ENCODE measurements around the gene RABAC1. TPM values are rescaled to one million over a fixed set of nuclear protein-coding genes. Genes with fewer than 3 reads are reported as not detected.

The RABAC1 gene
- total RNA-seq, 1 donor from 2014 or later: 257 TPM

DNA sequence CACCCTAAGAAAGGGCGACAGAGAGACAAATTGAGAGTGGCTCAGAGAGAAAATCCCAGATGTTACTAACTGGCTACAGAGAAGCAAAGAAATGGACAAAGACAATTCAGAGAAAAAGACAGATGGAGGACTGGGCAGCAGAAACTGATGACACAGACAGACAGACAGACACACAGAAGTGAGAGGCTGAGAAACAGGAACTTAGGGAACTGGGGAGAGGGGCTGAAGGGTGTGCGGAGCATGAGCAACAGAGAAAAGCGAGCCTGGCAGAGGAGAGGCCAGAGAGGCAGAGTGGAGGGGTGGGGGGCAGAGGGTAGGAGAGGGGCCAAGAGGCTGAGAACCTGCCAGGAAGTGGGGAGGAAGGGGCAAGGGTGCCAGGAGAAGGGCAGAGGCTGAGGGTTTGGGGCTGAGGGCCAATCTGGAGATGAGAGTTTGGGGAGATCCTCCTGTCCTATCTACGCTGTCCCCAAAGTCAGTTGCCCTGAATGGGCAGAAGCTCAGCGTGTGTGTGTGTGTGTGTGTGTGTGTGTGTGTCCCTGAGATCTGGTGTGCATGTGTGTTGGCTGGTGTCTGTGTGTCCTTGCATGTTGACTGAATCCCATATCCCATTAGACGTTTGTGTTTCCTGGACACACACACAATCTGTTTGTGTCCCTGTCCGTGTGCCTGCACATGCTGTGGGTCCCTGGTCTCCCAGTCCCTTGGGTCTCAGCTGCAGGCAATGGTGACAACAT is 25.3 kb downstream of the RABAC1 start:
- H3K27me3 Mint-ChIP-seq (ENCODE audit: low read depth, unreplicated experiment): peaks cover 67% of the 10 kb centered on the region
- no peak overlapping the region for H3K4me3 Mint-ChIP-seq (ENCODE audit: unreplicated experiment)
- Histone ChIP-seq H3K27ac (ENCODE audit: low read depth, low read length) (no peak overlapping the region), H3K4me1 (ENCODE audit: insufficient read depth, low read length) (peaks cover 15% of the 10 kb centered on the region), H3K27me3 (ENCODE audit: insufficient read depth, low read length) (peaks cover 73% of the 10 kb centered on the region), H3K36me3 (ENCODE audit: insufficient read depth, low read length) (no peaks in the 10 kb centered on the region), H3K9me3 (ENCODE audit: insufficient read depth, low read depth, low read length) (peaks cover 2% of the 10 kb centered on the region), H3K4me3 (ENCODE audit: insufficient read depth, low read depth, low read length) (no peak overlapping the region), H2AFZ (ENCODE audit: low read depth, low read length) (no peak overlapping the region), H3K4me2 (ENCODE audit: low read length) (no peak overlapping the region), H3K9ac (ENCODE audit: low read length) (no peak overlapping the region), H4K20me1 (ENCODE audit: insufficient read depth, low read length) (peaks cover 26% of the 10 kb centered on the region), H3K79me2 (ENCODE audit: insufficient read depth, low read length) (no peaks in the 10 kb centered on the region)
- TF ChIP-seq, protein P1, sequence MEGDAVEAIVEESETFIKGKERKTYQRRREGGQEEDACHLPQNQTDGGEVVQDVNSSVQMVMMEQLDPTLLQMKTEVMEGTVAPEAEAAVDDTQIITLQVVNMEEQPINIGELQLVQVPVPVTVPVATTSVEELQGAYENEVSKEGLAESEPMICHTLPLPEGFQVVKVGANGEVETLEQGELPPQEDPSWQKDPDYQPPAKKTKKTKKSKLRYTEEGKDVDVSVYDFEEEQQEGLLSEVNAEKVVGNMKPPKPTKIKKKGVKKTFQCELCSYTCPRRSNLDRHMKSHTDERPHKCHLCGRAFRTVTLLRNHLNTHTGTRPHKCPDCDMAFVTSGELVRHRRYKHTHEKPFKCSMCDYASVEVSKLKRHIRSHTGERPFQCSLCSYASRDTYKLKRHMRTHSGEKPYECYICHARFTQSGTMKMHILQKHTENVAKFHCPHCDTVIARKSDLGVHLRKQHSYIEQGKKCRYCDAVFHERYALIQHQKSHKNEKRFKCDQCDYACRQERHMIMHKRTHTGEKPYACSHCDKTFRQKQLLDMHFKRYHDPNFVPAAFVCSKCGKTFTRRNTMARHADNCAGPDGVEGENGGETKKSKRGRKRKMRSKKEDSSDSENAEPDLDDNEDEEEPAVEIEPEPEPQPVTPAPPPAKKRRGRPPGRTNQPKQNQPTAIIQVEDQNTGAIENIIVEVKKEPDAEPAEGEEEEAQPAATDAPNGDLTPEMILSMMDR (IDR thresholded peaks at IDR 0.05; ENCODE audit: insufficient read depth, low read depth, low read length): no peak
- no peak for TF ChIP-seq EZH2 (IDR thresholded peaks at IDR 0.05; ENCODE audit: insufficient read depth, low read length)
- peaks cover 5% of the 10 kb centered on the region for H3K9me3 Mint-ChIP-seq (ENCODE audit: unreplicated experiment)
- DNase-seq (ENCODE audit: low read depth): no peak
- peaks cover 21% of the 10 kb centered on the region for H3K4me1 Mint-ChIP-seq (ENCODE audit: low read depth, unreplicated experiment)
- peaks cover 2% of the 10 kb centered on the region for H3K36me3 Mint-ChIP-seq (ENCODE audit: low read depth, unreplicated experiment)
- H3K27ac Mint-ChIP-seq (ENCODE audit: unreplicated experiment): peak overlapping the region; percentile 7
- no peak for FAIRE-seq

DNA sequence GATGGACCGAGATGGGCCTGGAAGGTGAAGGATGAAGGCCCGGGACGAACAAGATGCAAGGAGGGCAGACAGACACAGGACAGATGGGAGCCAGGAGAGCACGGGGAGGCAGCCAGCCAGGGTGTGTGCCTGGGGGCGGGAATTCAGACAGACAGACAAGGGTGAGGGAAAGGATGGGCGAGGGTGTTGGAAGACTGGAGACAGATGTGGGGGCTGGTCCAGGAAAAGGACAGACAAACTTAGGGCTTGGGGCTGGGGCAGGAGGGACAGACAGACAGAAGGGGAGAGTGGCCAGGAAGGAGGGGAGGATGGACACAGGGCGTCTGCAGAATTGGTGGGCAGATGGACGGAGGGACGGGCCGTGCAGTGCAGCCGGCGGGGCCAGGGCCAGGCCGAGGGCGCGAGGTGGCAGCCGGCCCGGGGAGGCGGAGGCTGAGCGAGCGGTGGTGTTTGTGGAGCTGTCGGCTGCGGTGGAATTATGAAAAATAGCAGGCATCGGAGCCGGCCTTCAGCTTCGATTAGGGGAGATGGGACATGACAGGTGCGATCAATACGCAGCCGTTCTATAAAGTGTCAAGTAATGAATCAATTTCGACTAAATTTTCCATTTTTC is 26.3 kb downstream of the RABAC1 start:
- H3K4me2 ChIP-seq (ENCODE audit: low read length): no peak overlapping the region
- H3K27ac Mint-ChIP-seq (ENCODE audit: unreplicated experiment): no peak overlapping the region
- H3K36me3 Mint-ChIP-seq (ENCODE audit: low read depth, unreplicated experiment): peaks cover 2% of the 10 kb centered on the region
- H3K27me3 Mint-ChIP-seq (ENCODE audit: low read depth, unreplicated experiment): peaks cover 69% of the 10 kb centered on the region
- peaks cover 2% of the 10 kb centered on the region for H3K9me3 ChIP-seq (ENCODE audit: insufficient read depth, low read depth, low read length)
- H3K9me3 Mint-ChIP-seq (ENCODE audit: unreplicated experiment): peaks cover 5% of the 10 kb centered on the region
- H3K27ac ChIP-seq (ENCODE audit: low read depth, low read length): no peak overlapping the region
- no peaks in the 10 kb centered on the region for H3K79me2 ChIP-seq (ENCODE audit: insufficient read depth, low read length)
- H4K20me1 ChIP-seq (ENCODE audit: insufficient read depth, low read length): peaks cover 27% of the 10 kb centered on the region
- H3K4me1 Mint-ChIP-seq (ENCODE audit: low read depth, unreplicated experiment): peaks cover 21% of the 10 kb centered on the region
- TF ChIP-seq EZH2 (IDR thresholded peaks at IDR 0.05; ENCODE audit: insufficient read depth, low read length): peak; percentile 19
- TF ChIP-seq, protein P1 (IDR thresholded peaks at IDR 0.05; ENCODE audit: insufficient read depth, low read depth, low read length): no peak
- no peak for FAIRE-seq
- peaks cover 15% of the 10 kb centered on the region for H3K4me1 ChIP-seq (ENCODE audit: insufficient read depth, low read length)
- no peak overlapping the region for H2AFZ ChIP-seq (ENCODE audit: low read depth, low read length)
- H3K9ac ChIP-seq (ENCODE audit: low read length): no peak overlapping the region
- H3K27me3 ChIP-seq (ENCODE audit: insufficient read depth, low read length): peaks cover 75% of the 10 kb centered on the region
- no peak overlapping the region for H3K4me3 ChIP-seq (ENCODE audit: insufficient read depth, low read depth, low read length)
- no peak for DNase-seq (ENCODE audit: low read depth)
- no peaks in the 10 kb centered on the region for H3K36me3 ChIP-seq (ENCODE audit: insufficient read depth, low read length)
- no peak overlapping the region for H3K4me3 Mint-ChIP-seq (ENCODE audit: unreplicated experiment)
